HepG2 (cell line): Measurements from ENCODE around the gene RAB6A. TPM values are rescaled to one million over a fixed set of nuclear protein-coding genes. Genes with fewer than 3 reads are reported as not detected.

ENCODE experiments used
- CBX5 ChIP-seq: sonication (generic); formaldehyde crosslinking; IDR thresholded peaks from 2 replicates; pipeline ENCODE4 v1.4.0; 2020; ENCODE audit warnings: missing genetic modification reagents, borderline replicate concordance
- ETV6 ChIP-seq: sonication (generic); formaldehyde crosslinking; conservative IDR thresholded peaks from 2 replicates; pipeline ENCODE4 v1.4.0; 2020; ENCODE audit warnings: missing genetic modification reagents
- FOXP4 ChIP-seq: sonication (generic); formaldehyde crosslinking; IDR thresholded peaks from 2 replicates; pipeline ENCODE4 v1.4.0; 2020; ENCODE audit warnings: missing genetic modification reagents
- HES4 ChIP-seq: sonication (generic); formaldehyde crosslinking; IDR thresholded peaks from 2 replicates; pipeline ENCODE4 v1.9.0; 2021; ENCODE audit warnings: mild to moderate bottlenecking, missing genetic modification reagents, borderline replicate concordance
- HNRNPL ChIP-seq: fragments of 200-400 bp; formaldehyde crosslinking; IDR thresholded peaks from 2 replicates; pipeline ENCODE4 v1.6.1; 2017; ENCODE audit warnings: mild to moderate bottlenecking, low read depth, low read length
- PATZ1 ChIP-seq: sonication (generic); formaldehyde crosslinking; IDR thresholded peaks from 2 replicates; pipeline ENCODE4 v1.4.0; 2020; ENCODE audit warnings: missing genetic modification reagents
- REPIN1 ChIP-seq: sonication (generic); formaldehyde crosslinking; IDR thresholded peaks from 2 replicates; pipeline ENCODE4 v1.8.0; 2022; ENCODE audit warnings: missing genetic modification reagents, low read depth, mild to moderate bottlenecking, borderline replicate concordance
- TP53 ChIP-seq: sonication (generic); formaldehyde crosslinking; conservative IDR thresholded peaks from 2 replicates; pipeline ENCODE4 v1.4.0; 2020; ENCODE audit warnings: missing genetic modification reagents
- U2AF2 ChIP-seq: fragments of 200-400 bp; formaldehyde crosslinking; IDR thresholded peaks from 2 replicates; pipeline ENCODE4 v1.6.1; 2017; ENCODE audit warnings: low read depth, mild to moderate bottlenecking, low read length
- ZNF574 ChIP-seq: sonication (generic); formaldehyde crosslinking; IDR thresholded peaks from 2 replicates; pipeline ENCODE4 v1.4.0; 2020; ENCODE audit warnings: missing genetic modification reagents
- ZNF710 ChIP-seq: sonication (generic); formaldehyde crosslinking; IDR thresholded peaks from 2 replicates; pipeline ENCODE4 v1.5.0; 2020; ENCODE audit warnings: mild to moderate bottlenecking, missing genetic modification reagents, borderline replicate concordance
- ZNF768 ChIP-seq: sonication (generic); formaldehyde crosslinking; IDR thresholded peaks from 2 replicates; pipeline ENCODE4 v1.4.0; 2020; ENCODE audit warnings: missing genetic modification reagents
- polyA plus RNA-seq, 8 experiments: library from polyadenylated mRNA; depleted of rRNA in 3 of 8; stranded (reverse) in 7 of 8; unstranded in 1 of 8; fragments of >200 nt; fragmentation: Illumina TruSeq in 4 of 8; extraction: Trizol in 4 of 8; gene quantifications; 2 replicates each; pipeline versions ENCODE4 v1.2.1 to v1.2.3, GENCODE V29; 2011 to 2016; ENCODE audit warnings: low read depth in 4 of 8, missing spikeins in 1 of 8, mixed read lengths in 1 of 8; ENCODE audit not compliant: insufficient read depth in 1 of 8
- total RNA-seq, 5 experiments: library from RNA; depleted of rRNA; stranded (reverse); fragments of >200 nt; fragmentation: Illumina TruSeq; extraction: Trizol; gene quantifications; 2 replicates each; pipeline ENCODE4 v1.2.3, GENCODE V29; 2016; ENCODE audit warnings: low read depth in 1 of 5

RAB6A gene
- total and polyA plus RNA-seq, 2 of the 13 experiments (the other 11 are each of a cell fraction or from before 2014, with no cell fraction given), result 74.3 to 121 TPM

- TF ChIP-seq ZNF574 (peak; percentile 60), HNRNPL (peak; percentile 86), ZNF768 (CRISPR knock-in tag) (peak; percentile 25; the same call in 1 of the 2 replicates), U2AF2 (no peak), TP53 (CRISPR knock-in tag) (no peak), REPIN1 (no peak), ETV6 (CRISPR knock-in tag) (no peak), PATZ1 (CRISPR knock-in tag) (peak; percentile 93), CBX5 (CRISPR knock-in tag) (no peak; the same call in 1 of the 2 replicates), HES4 (CRISPR knock-in tag) (no peak), ZNF710 (CRISPR knock-in tag) (no peak), FOXP4 (no peak; the same call in 1 of the 2 replicates)
These were observed 113.3 kb downstream of the RAB6A start (continued) for GRCh38 chr11:73647459-73648100.
